Neuronal stem cell (in vitro differentiated cells): ENCODE results near the gene CEP128.

Source experiments
- DNase-seq: peaks from one replicate; pipeline ENCODE4 v3.0.0-alpha.2; 2013; ENCODE audit warnings: low spot score
- H2AFZ ChIP-seq: one replicate; pipeline ENCODE4 v1.6.1; 2013; ENCODE audit warnings: mild to moderate bottlenecking, low read length, inconsistent platforms
- H2AK5ac ChIP-seq: 2 replicates; pipeline ENCODE4 v1.6.1; 2013; ENCODE audit warnings: low read depth, mild to moderate bottlenecking, inconsistent platforms, low read length, moderate library complexity, mixed read lengths
- H2BK120ac ChIP-seq: 2 replicates; pipeline ENCODE4 v1.6.1; 2013; ENCODE audit warnings: low read depth, mild to moderate bottlenecking, inconsistent platforms, low read length, moderate library complexity, mixed read lengths
- H2BK12ac ChIP-seq: one replicate; pipeline ENCODE4 v1.6.1; 2013; ENCODE audit warnings: low read length, inconsistent platforms
- H2BK15ac ChIP-seq: 2 replicates; pipeline ENCODE4 v1.6.1; 2013; ENCODE audit warnings: mild to moderate bottlenecking, low read length, inconsistent platforms, mixed read lengths
- H2BK5ac ChIP-seq: one replicate; pipeline ENCODE4 v1.6.1; 2013; ENCODE audit warnings: inconsistent platforms, mild to moderate bottlenecking, low read length, moderate library complexity
- H3K14ac ChIP-seq: one replicate; pipeline ENCODE4 v1.6.1; 2013; ENCODE audit warnings: low read length, inconsistent platforms
- H3K18ac ChIP-seq: 2 replicates; pipeline ENCODE4 v1.6.1; 2013; ENCODE audit warnings: low read length, inconsistent platforms
- H3K23ac ChIP-seq: 2 replicates; pipeline ENCODE4 v1.6.1; 2013; ENCODE audit warnings: low read depth, mild to moderate bottlenecking, mixed read lengths, low read length, inconsistent platforms; ENCODE audit not compliant: poor library complexity
- H3K27ac ChIP-seq: replicated peaks from 3 replicates; pipeline ENCODE4 v1.5.1; 2013; ENCODE audit warnings: low read length, inconsistent platforms
- H3K27me3 ChIP-seq, 3 experiments: 2 replicates each; pipeline ENCODE4 v1.6.1; 2013; ENCODE audit warnings: low read length in 3 of 3, mild to moderate bottlenecking in 2 of 3, inconsistent platforms in 1 of 3, low read depth in 1 of 3, mixed read lengths in 1 of 3, moderate library complexity in 1 of 3; ENCODE audit not compliant: control insufficient read depth in 3 of 3, insufficient read depth in 3 of 3
- H3K36me3 ChIP-seq, 2 donors: replicated peaks in 1 of 2; 2 replicates each; pipeline ENCODE4 v1.6.1; 2013; ENCODE audit warnings: low read length in 2 of 2; ENCODE audit not compliant: control insufficient read depth in 2 of 2, insufficient read depth in 2 of 2
- H3K4ac ChIP-seq: 2 replicates; pipeline ENCODE4 v1.6.1; 2013; ENCODE audit warnings: inconsistent platforms, mild to moderate bottlenecking, low read length, moderate library complexity
- H3K4me1 ChIP-seq, 2 donors: 1 replicate in 1 of 2; 2 replicates in 1 of 2; pipeline ENCODE4 v1.6.1; 2013; ENCODE audit warnings: low read length in 2 of 2, low read depth in 1 of 2; ENCODE audit not compliant: control insufficient read depth in 2 of 2, insufficient read depth in 1 of 2
- H3K4me2 ChIP-seq: one replicate; pipeline ENCODE4 v1.6.1; 2013; ENCODE audit warnings: mild to moderate bottlenecking, low read length, inconsistent platforms; ENCODE audit not compliant: insufficient read depth, poor library complexity, severe bottlenecking
- H3K4me3 ChIP-seq, 2 donors: 2 replicates each; pipeline ENCODE4 v1.5.1; 2013; ENCODE audit warnings: low read length in 2 of 2, mild to moderate bottlenecking in 2 of 2, inconsistent platforms in 1 of 2, moderate library complexity in 1 of 2
- H3K79me1 ChIP-seq: one replicate; pipeline ENCODE4 v1.6.1; 2013; ENCODE audit warnings: low read depth, mild to moderate bottlenecking, inconsistent platforms, low read length, moderate library complexity
- H3K9ac ChIP-seq: one replicate; pipeline ENCODE4 v1.6.1; 2013; ENCODE audit warnings: mild to moderate bottlenecking, low read depth, low read length, inconsistent platforms; ENCODE audit not compliant: poor library complexity
- H3K9me3 ChIP-seq, 2 donors: replicated peaks in 1 of 2; 2 replicates each; pipeline versions ENCODE3 to v1.6.1; 2013; ENCODE audit warnings: low read length in 2 of 2, mild to moderate bottlenecking in 2 of 2, inconsistent platforms in 1 of 2, low read depth in 1 of 2, mixed read lengths in 1 of 2, moderate library complexity in 1 of 2; ENCODE audit not compliant: control insufficient read depth in 2 of 2, insufficient read depth in 1 of 2
- H4K8ac ChIP-seq: one replicate; pipeline ENCODE4 v1.6.1; 2013; ENCODE audit warnings: low read depth, mild to moderate bottlenecking, inconsistent platforms, low read length, moderate library complexity
- H4K91ac ChIP-seq: one replicate; pipeline ENCODE4 v1.6.1; 2013; ENCODE audit warnings: low read length, low read depth, mild to moderate bottlenecking, inconsistent platforms; ENCODE audit not compliant: poor library complexity
- WGBS, 2 donors: extraction: QIAGEN DNeasy Blood & Tissue Kit; methylation state at CpG; one replicate each; pipeline ENCODE4 v1.1.7; 2013; ENCODE audit warnings: missing lambda C conversion rate in 2 of 2, mixed read lengths in 1 of 2; ENCODE audit not compliant: insufficient read length in 2 of 2, insufficient replicate concordance in 1 of 2; ENCODE audit errors: extremely low coverage in 2 of 2; 5-methylcytosine and 5-hydroxymethylcytosine counted together

The CEP128 gene

GRCh38 chr14:80518173-80518572, 423.4 kb downstream of the CEP128 start:
- H4K91ac ChIP-seq, result no peak overlapping the region
- H3K27ac ChIP-seq, result no peak overlapping the region
- H3K36me3 ChIP-seq, result no peaks in the 10 kb centered on the region
- H3K23ac ChIP-seq, result no peak overlapping the region
- no peak overlapping the region for H2BK120ac ChIP-seq
- WGBS, 2 donors, result no CpG with 5 or more reads among the region's 4 CpGs
- no peak overlapping the region for H2AK5ac ChIP-seq
- no peak overlapping the region for H2BK12ac ChIP-seq
- H3K79me1 ChIP-seq, result no peaks in the 10 kb centered on the region
- no peak overlapping the region for H4K8ac ChIP-seq
- H3K27me3 ChIP-seq, result no peaks in the 10 kb centered on the region
- H2BK5ac ChIP-seq, result no peak overlapping the region
- no peak overlapping the region for H3K18ac ChIP-seq
- DNase-seq, result no peak
- H3K4me3 ChIP-seq, result no peak overlapping the region
- H3K9me3 ChIP-seq, result no peaks in the 10 kb centered on the region
- H3K14ac ChIP-seq, result no peak overlapping the region
- H3K9ac ChIP-seq, result no peak overlapping the region
- H2AFZ ChIP-seq, result no peak overlapping the region
- H3K4me1 ChIP-seq, result no peaks in the 10 kb centered on the region
- no peak overlapping the region for H3K4ac ChIP-seq
- no peak overlapping the region for H3K4me2 ChIP-seq
- no peak overlapping the region for H2BK15ac ChIP-seq

- Histone ChIP-seq H3K36me3 (no peaks in the 10 kb centered on the region), H4K8ac (no peak overlapping the region), H2BK15ac (no peak overlapping the region), H3K27me3 (no peaks in the 10 kb centered on the region), H2AK5ac (no peak overlapping the region), H4K91ac (no peak overlapping the region), H2BK12ac (no peak overlapping the region), H3K4me2 (no peak overlapping the region), H2BK120ac (no peak overlapping the region), H3K9me3 (no peaks in the 10 kb centered on the region), H3K9ac (no peak overlapping the region), H3K14ac (no peak overlapping the region), H3K4ac (no peak overlapping the region), H3K79me1 (no peaks in the 10 kb centered on the region), H3K4me3 (no peak overlapping the region), H3K18ac (no peak overlapping the region), H3K27ac (no peak overlapping the region), H3K4me1 (no peaks in the 10 kb centered on the region), H3K23ac (no peak overlapping the region), H2BK5ac (no peak overlapping the region), H2AFZ (no peak overlapping the region)
- DNase-seq, result no peak
- no CpG with 5 or more reads among the region's 3 CpGs for WGBS, 2 donors
Measured at GRCh38 chr14:80507292-80507869, 434.2 kb downstream of the CEP128 start.

DNA sequence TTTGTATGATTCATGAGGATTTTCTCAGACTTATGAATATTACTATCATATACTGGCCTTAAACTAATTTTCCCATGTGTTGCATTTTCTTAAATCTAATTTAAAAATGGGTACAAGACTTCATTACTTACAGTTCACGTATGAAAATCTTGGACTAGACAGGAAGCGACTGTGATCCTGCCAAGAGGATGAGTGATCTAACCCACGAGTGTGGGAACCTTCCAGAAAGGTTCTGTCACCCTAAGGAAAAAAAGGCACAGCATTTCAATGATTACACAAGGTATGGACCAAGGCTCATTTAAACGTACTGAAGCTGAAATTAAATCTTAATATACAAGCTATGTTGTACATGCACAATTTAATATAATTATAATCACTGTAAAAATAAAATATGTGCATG, 436.8 kb downstream of the CEP128 start:
- no peak overlapping the region for H3K4ac ChIP-seq
- H3K23ac ChIP-seq, result no peak overlapping the region
- no peaks in the 10 kb centered on the region for H3K79me1 ChIP-seq
- no peak overlapping the region for H3K9ac ChIP-seq
- no peak overlapping the region for H3K14ac ChIP-seq
- no peak overlapping the region for H2BK12ac ChIP-seq
- no peaks in the 10 kb centered on the region for H3K27me3 ChIP-seq
- H3K27ac ChIP-seq, result no peak overlapping the region
- H2BK5ac ChIP-seq, result no peak overlapping the region
- no peaks in the 10 kb centered on the region for H3K4me1 ChIP-seq
- H2BK15ac ChIP-seq, result no peak overlapping the region
- no peak overlapping the region for H2AFZ ChIP-seq
- no peaks in the 10 kb centered on the region for H3K36me3 ChIP-seq
- H2AK5ac ChIP-seq, result no peak overlapping the region
- H4K91ac ChIP-seq, result no peak overlapping the region
- H3K4me2 ChIP-seq, result no peak overlapping the region
- WGBS, 2 donors, result no CpG with 5 or more reads among the region's 4 CpGs
- no peak overlapping the region for H4K8ac ChIP-seq
- H3K18ac ChIP-seq, result no peak overlapping the region
- no peaks in the 10 kb centered on the region for H3K9me3 ChIP-seq
- H2BK120ac ChIP-seq, result no peak overlapping the region
- no peak for DNase-seq
- no peak overlapping the region for H3K4me3 ChIP-seq

GRCh38 chr14:80498533-80498932, 443.0 kb downstream of the CEP128 start:
- no CpG with 5 or more reads among the region's 2 CpGs for WGBS, 2 donors
- no peak overlapping the region for H2BK5ac ChIP-seq
- H3K27me3 ChIP-seq, result no peaks in the 10 kb centered on the region

More at GRCh38 chr14:80498533-80498932, 443.0 kb downstream of the CEP128 start:
- no peak overlapping the region for H3K23ac ChIP-seq
- no peak overlapping the region for H2BK120ac ChIP-seq
- H4K8ac ChIP-seq, result no peak overlapping the region
- no peak overlapping the region for H4K91ac ChIP-seq
- H3K4me3 ChIP-seq, result no peak overlapping the region
- H3K36me3 ChIP-seq, result no peaks in the 10 kb centered on the region
- H3K27ac ChIP-seq, result no peak overlapping the region
- H2AK5ac ChIP-seq, result no peak overlapping the region
- H2BK15ac ChIP-seq, result no peak overlapping the region
- H3K9ac ChIP-seq, result no peak overlapping the region
- no peak overlapping the region for H3K4ac ChIP-seq
- H3K14ac ChIP-seq, result no peak overlapping the region
- H3K4me1 ChIP-seq, result no peaks in the 10 kb centered on the region
- H3K9me3 ChIP-seq, result no peaks in the 10 kb centered on the region
- H3K79me1 ChIP-seq, result no peaks in the 10 kb centered on the region
- H3K4me2 ChIP-seq, result no peak overlapping the region
- H2BK12ac ChIP-seq, result no peak overlapping the region
- no peak for DNase-seq
- H3K18ac ChIP-seq, result no peak overlapping the region
- H2AFZ ChIP-seq, result no peak overlapping the region
